NCI-H187 (cell line): ENCODE data around the gene CELF1.

Experiments
- DNase-seq, 2 experiments: peaks; one replicate each; lab custom pipeline; 2025; lab: John Stamatoyannopoulos, UW

Gene CELF1

DNA sequence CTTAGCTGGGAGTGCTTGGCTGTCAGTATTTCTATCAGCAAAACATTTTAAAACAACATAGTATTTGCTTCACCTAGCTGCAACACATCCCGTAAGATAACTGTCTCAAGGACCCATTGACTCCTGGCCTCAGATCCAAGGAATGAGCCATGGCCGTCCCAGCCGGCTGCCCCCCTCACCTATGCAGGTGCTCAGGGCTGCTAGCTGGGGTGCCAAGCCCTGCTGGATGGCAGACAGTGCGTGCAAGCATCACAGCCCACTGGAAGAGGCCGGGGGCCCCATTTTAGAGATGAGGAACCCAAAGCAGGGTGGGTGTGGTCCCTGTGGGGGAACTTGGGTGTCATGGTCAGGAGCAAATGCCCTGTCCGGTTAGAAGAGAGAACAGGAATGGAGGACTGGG lies 135.2 kb downstream of the CELF1 start:
- DNase-seq = no peak

DNA sequence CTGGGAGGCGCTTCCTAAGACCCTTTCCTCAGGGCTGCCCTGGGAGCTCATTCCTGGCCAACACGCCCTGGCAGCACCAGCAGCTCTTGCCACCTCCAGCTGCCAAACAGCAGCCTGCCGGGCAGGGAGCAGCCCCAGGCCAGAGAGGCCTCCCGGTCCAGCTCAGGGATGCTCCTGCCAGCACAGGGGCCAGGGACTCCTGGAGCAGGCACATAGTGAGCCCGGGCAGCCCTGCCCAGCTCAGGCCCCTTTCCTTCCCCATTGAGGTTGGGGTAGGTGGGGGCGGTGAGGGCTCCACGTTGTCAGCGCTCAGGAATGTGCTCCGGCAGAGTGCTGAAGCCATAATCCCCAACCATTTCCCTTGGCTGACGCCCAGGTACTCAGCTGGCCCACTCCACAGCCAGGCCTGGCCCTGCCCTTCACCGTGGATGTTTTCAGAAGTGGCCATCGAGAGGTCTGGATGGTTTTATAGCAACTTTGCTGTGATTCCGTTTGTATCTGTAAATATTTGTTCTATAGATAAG lies 136.9 kb downstream of the CELF1 start:
- no peak for DNase-seq
